Measurements from ENCODE around the gene INTS1.

INTS1 gene

DNA sequence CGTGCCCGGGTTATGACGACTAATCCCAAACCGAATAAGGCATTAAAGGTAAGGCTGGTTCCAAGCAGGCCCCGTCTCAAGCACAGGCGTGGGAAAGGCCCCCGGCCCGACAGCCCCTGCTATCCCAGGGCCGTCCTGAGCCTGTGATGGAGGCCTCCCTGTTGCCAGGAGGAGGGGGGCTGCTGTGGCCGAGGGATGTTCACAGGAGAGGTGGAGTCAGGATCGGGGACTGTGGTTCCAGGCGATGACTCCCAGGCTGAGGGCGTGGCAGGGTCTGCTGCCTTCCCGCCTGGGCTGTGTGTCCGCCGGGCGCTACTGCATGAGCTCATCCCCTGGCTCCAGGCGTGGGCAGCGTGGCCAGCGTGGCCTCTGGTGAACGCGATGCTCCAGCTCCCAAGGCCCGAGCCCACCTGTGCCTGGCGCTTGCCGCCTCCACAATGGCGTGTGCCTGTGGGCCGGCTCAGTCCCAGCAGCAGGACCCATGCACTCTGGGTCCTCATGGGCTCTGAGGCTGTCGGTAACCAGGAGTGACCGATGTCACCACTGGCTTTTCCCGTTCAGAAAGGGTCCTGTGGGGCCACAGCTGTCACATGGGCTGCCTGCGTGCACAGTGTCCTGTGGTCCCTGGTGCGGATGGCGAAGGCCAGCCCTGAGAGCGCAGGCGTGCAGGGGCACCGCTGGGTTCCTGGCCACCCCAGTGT is 35.1 kb upstream of the INTS1 start:
- Histone ChIP-seq H3K27me3 (peaks cover 57% of the 10 kb centered on the region), H3K9me3 (no peaks in the 10 kb centered on the region), H3K36me3 (no peaks in the 10 kb centered on the region), H3K4me3 (ENCODE audit: low read depth, low read length) (no peak overlapping the region), H3K4me1 (peaks cover 19% of the 10 kb centered on the region)
- peak; percentile 19 for DNase-seq
- TF ChIP-seq, protein P1, sequence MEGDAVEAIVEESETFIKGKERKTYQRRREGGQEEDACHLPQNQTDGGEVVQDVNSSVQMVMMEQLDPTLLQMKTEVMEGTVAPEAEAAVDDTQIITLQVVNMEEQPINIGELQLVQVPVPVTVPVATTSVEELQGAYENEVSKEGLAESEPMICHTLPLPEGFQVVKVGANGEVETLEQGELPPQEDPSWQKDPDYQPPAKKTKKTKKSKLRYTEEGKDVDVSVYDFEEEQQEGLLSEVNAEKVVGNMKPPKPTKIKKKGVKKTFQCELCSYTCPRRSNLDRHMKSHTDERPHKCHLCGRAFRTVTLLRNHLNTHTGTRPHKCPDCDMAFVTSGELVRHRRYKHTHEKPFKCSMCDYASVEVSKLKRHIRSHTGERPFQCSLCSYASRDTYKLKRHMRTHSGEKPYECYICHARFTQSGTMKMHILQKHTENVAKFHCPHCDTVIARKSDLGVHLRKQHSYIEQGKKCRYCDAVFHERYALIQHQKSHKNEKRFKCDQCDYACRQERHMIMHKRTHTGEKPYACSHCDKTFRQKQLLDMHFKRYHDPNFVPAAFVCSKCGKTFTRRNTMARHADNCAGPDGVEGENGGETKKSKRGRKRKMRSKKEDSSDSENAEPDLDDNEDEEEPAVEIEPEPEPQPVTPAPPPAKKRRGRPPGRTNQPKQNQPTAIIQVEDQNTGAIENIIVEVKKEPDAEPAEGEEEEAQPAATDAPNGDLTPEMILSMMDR (IDR thresholded peaks at IDR 0.05; ENCODE audit: low read depth, low read length) = no peak

DNA sequence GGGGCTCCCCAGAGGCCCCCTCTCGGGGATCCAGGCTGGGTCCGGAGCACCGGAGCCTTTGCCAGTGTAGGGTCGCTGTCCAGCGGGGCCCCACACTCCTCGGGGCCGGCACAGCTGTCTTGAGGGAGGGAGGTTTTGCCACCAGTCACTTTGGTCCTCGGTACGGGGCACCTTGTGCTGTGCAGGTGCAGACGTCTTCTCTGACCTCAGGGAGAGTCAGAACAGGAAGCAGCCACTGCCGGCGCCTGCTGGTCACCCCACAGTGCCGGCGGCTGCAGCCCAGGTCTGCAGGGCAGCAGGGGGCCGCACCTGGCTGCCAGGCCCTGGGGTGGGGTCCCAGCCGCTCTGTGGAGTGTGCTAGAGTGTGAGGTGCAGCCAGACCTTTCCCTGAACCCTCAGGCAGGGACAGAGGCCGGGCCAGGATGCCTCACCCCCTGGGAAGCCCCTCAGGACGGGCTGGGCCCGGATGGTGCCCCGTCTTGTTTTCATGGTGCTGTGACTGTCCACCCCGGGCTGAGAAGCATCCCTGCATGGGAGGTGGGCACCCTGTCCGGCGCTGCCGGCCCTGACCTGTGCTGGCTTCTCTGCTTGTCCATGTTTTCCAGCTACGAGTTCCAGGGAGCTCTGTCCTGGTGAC is 34.5 kb upstream of the INTS1 start:
- peak; percentile 11 for DNase-seq
- H3K4me1 ChIP-seq = peaks cover 24% of the 10 kb centered on the region
- peaks cover 64% of the 10 kb centered on the region for H3K27me3 ChIP-seq
- H3K36me3 ChIP-seq = no peaks in the 10 kb centered on the region
- TF ChIP-seq, protein P1 (IDR thresholded peaks at IDR 0.05; ENCODE audit: low read depth, low read length) = no peak
- H3K9me3 ChIP-seq = no peaks in the 10 kb centered on the region
- H3K4me3 ChIP-seq (ENCODE audit: low read depth, low read length) = peak overlapping the region; percentile 8; the same call in 1 of the 2 replicates

DNA sequence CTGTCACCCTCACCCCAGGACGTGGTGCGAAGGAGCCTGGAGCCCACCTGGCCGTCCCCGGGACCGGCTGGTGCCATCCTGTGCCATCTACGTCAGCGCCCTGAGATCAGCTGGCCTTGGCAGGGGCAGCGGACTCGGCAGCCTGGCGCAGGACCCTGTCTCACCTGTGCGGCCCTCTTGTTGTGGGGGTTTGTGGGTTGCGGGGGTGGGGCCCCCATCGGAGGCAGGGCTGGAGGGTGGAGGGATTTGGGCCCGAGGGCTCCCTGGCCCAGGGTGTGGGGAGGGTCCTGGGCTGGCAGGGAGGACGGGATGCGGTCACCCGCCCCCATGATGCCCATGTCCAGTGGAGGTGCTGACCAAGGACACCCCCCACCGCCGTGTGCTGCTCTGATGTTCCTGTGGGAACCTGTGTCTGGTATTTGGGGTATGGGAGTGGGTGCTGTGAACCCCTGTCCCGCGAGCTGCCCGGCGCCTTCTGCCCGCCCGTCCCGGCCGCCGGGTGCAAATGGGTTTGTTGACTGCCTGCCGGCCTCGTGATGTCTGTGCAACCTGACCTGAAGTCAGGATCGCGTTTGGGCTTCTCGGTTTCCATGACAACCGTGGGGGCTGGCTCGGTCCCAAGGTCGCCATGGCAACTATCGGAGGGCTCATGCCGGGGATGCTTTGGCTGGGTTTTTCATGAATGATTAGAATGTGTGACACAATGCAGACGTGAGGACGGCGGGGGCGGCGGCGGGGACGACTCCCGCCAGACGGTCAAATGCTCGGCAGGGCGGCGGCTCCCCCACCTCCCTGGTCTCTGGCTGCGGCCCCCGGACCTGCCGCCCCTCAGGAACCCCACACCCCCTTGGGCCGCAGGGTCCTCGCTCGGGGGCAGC is 33.6 kb upstream of the INTS1 start:
- Histone ChIP-seq H3K4me3 (ENCODE audit: low read depth, low read length) (peak overlapping the region; percentile 8; the same call in 1 of the 2 replicates), H3K9me3 (no peaks in the 10 kb centered on the region), H3K27me3 (peaks cover 73% of the 10 kb centered on the region), H3K36me3 (no peaks in the 10 kb centered on the region), H3K4me1 (peaks cover 24% of the 10 kb centered on the region)
- DNase-seq = peak; percentile 86
- TF ChIP-seq, protein P1 (IDR thresholded peaks at IDR 0.05; ENCODE audit: low read depth, low read length) = no peak

DNA sequence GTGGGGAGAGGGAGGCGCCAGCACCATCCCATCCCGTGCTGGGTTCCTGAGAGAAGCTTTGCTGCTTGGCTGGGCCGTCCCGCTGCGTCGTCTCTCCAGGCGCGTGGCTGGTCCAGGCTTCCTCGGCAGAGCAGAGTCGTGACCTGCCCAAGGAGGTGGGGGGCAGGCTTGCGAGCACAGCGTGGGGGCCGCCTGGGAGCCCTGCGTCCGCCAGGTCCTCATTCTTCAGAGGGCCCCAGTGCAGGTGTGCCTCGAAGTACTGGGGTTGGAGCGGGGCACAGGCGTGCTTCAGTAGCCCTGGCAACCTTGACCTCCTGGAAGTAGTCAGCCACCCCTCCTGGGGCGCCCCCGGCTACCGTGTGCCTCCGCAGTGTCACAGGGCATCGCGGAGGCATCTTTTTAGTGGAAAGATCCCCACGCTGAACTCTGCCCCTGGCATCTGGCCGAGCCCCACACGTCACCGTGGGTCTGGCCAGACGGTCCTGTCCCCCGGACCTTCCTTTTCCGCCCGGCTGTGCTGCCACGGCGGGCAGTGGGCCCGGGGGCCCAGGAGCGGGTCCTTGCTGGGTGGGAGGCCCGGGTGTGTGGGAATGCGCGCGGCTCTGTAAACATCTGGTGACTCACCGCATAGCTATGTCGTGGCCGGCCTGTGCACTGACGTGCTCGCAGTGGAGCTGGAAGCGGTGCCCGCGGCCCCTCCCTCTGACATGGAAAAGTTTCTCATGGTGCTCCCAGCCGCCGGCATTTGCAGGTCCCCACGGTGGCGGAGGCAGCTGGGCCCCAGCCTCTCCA is 32.8 kb upstream of the INTS1 start:
- peaks cover 81% of the 10 kb centered on the region for H3K27me3 ChIP-seq
- H3K4me3 ChIP-seq (ENCODE audit: low read depth, low read length) = no peak overlapping the region
- H3K36me3 ChIP-seq = no peaks in the 10 kb centered on the region
- H3K9me3 ChIP-seq = no peaks in the 10 kb centered on the region
- TF ChIP-seq, protein P1 (IDR thresholded peaks at IDR 0.05; ENCODE audit: low read depth, low read length) = no peak
- H3K4me1 ChIP-seq = peaks cover 24% of the 10 kb centered on the region
- DNase-seq = peak; percentile 79

DNA sequence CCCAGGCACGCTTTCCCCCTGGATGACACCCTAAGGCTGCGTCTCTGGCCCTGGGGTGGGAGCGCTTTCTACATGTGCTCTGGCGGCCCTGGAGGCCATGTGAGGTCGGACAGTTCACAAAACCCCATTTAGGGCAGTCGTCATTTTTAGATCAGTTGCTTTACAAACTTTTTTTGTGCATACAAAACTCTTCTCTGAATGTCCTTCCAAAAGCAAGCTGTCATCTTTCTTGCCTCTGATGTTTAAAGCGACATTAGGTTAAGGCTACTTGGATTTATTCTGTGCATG is 32.2 kb upstream of the INTS1 start:
- DNase-seq = no peak
- TF ChIP-seq, protein P1 (IDR thresholded peaks at IDR 0.05; ENCODE audit: low read depth, low read length) = no peak
- H3K27me3 ChIP-seq = peaks cover 87% of the 10 kb centered on the region
- H3K4me1 ChIP-seq = peaks cover 24% of the 10 kb centered on the region
- H3K9me3 ChIP-seq = no peaks in the 10 kb centered on the region
- no peaks in the 10 kb centered on the region for H3K36me3 ChIP-seq
- no peak overlapping the region for H3K4me3 ChIP-seq (ENCODE audit: low read depth, low read length)
